GM12891 (cell line): Measurements from ENCODE around the gene RNF220.

Source experiments
- DNase-seq: peaks from one replicate; pipeline ENCODE4 v3.0.0; 2011; ENCODE audit warnings: low spot score; ENCODE audit not compliant: insufficient read length
- FAIRE-seq: peaks from 2 replicates; lab custom pipeline; 2011; peaks lifted over from hg19 to GRCh38; lab: Jason Lieb, UNC
- PAX5 ChIP-seq: IDR thresholded peaks from 2 replicates; pipeline ENCODE4 v1.6.1; 2011; ENCODE audit warnings: low read length, moderate library complexity, mild to moderate bottlenecking; ENCODE audit not compliant: insufficient read depth, severe bottlenecking
- POLR2A ChIP-seq: IDR thresholded peaks from 2 replicates; pipeline ENCODE4 v1.6.1; 2011; ENCODE audit warnings: low read depth, low read length, control low read depth
- POLR2AphosphoS5 ChIP-seq: IDR thresholded peaks from 2 replicates; pipeline ENCODE4 v1.6.1; 2011; ENCODE audit warnings: low read depth, low read length, control low read depth
- POU2F2 ChIP-seq: IDR thresholded peaks from 2 replicates; pipeline ENCODE4 v1.6.1; 2011; ENCODE audit warnings: low read depth, mild to moderate bottlenecking, control low read depth, low read length, moderate library complexity
- SPI1 ChIP-seq: IDR thresholded peaks from 2 replicates; pipeline ENCODE4 v1.6.1; 2011; ENCODE audit warnings: low read depth, low read length, control low read depth
- TAF1 ChIP-seq: IDR thresholded peaks from 2 replicates; pipeline ENCODE4 v1.6.1; 2011; ENCODE audit warnings: low read depth, low read length, control low read depth

RNF220 gene

GRCh38 chr1:44521378-44522080, 116.5 kb downstream of the RNF220 start:
- no peak for FAIRE-seq
- no peak for TF ChIP-seq SPI1
- TF ChIP-seq TAF1 = no peak
- TF ChIP-seq POLR2A = no peak
- TF ChIP-seq POLR2AphosphoS5 = no peak
- DNase-seq = no peak

GRCh38 chr1:44523593-44524591, 118.8 kb downstream of the RNF220 start:
- TF ChIP-seq POU2F2 (no peak), TAF1 (no peak), POLR2AphosphoS5 (no peak), PAX5 (no peak), SPI1 (no peak), POLR2A (no peak)
- DNase-seq (no peak), FAIRE-seq (no peak)

- no peak for TF ChIP-seq PAX5
- no peak for DNase-seq
- FAIRE-seq = no peak
Observed at GRCh38 chr1:44524655-44525500, 119.8 kb downstream of the RNF220 start.

- DNase-seq (no peak), FAIRE-seq (no peak)
Observed at GRCh38 chr1:44526295-44527073, 121.4 kb downstream of the RNF220 start.

GRCh38 chr1:44531785-44532566, 126.9 kb downstream of the RNF220 start:
- FAIRE-seq = peak; percentile 41
- TF ChIP-seq POU2F2 (no peak), TAF1 (no peak), POLR2AphosphoS5 (no peak), SPI1 (no peak), POLR2A (no peak), PAX5 (no peak)
- DNase-seq = no peak

More at GRCh38 chr1:44526295-44527073, 121.4 kb downstream of the RNF220 start:
- no peak for TF ChIP-seq POLR2AphosphoS5
- TF ChIP-seq SPI1 = no peak
- no peak for TF ChIP-seq PAX5
- no peak for TF ChIP-seq POU2F2
- no peak for TF ChIP-seq TAF1
- no peak for TF ChIP-seq POLR2A

- no peak for TF ChIP-seq SPI1
- no peak for TF ChIP-seq POLR2AphosphoS5
- no peak for TF ChIP-seq POU2F2
- no peak for TF ChIP-seq POLR2A
- TF ChIP-seq TAF1 = no peak
- no peak for TF ChIP-seq PAX5
- FAIRE-seq (no peak), DNase-seq (no peak)
Observed at GRCh38 chr1:44532567-44532944, 127.5 kb downstream of the RNF220 start.

GRCh38 chr1:44534771-44535170, 129.7 kb downstream of the RNF220 start:
- no peak for FAIRE-seq

GRCh38 chr1:44536357-44537209, 131.5 kb downstream of the RNF220 start:
- FAIRE-seq = no peak
- no peak for DNase-seq
- TF ChIP-seq PAX5 (no peak), POLR2AphosphoS5 (no peak), SPI1 (no peak), TAF1 (no peak), POLR2A (no peak), POU2F2 (no peak)

More at GRCh38 chr1:44534771-44535170, 129.7 kb downstream of the RNF220 start:
- no peak for TF ChIP-seq POLR2A
- no peak for DNase-seq
